DOHH2 (cell line): Measurements from ENCODE around the gene KIF26A.

ENCODE experiments used
- H3F3A ChIP-seq: fragments of 200-600 bp; sonication (generic), shearing (Covaris generic); 2 replicates; pipeline ENCODE4 v1.6.0; 2016; ENCODE audit warnings: antibody characterized with exemption, mild to moderate bottlenecking; ENCODE audit not compliant: control insufficient read depth, insufficient read depth
- H3K27ac ChIP-seq: fragments of 200-600 bp; sonication (generic); 2 replicates; pipeline ENCODE4 v1.5.1; 2014; ENCODE audit warnings: low read depth, mild to moderate bottlenecking, low read length, moderate library complexity
- H3K27me3 ChIP-seq: fragments of 200-600 bp; sonication (generic); 2 replicates; pipeline ENCODE4 v1.6.1; 2014; ENCODE audit warnings: mild to moderate bottlenecking, low read length, mixed read lengths; ENCODE audit not compliant: control insufficient read depth
- H3K36me3 ChIP-seq: fragments of 200-600 bp; sonication (generic); 2 replicates; pipeline ENCODE4 v1.6.1; 2014; ENCODE audit warnings: mild to moderate bottlenecking, low read length, moderate library complexity, mixed read lengths; ENCODE audit not compliant: control insufficient read depth
- H3K4me1 ChIP-seq: fragments of 200-600 bp; sonication (generic); 2 replicates; pipeline ENCODE4 v1.6.1; 2014; ENCODE audit warnings: mild to moderate bottlenecking, low read length, mixed read lengths; ENCODE audit not compliant: control insufficient read depth
- H3K4me2 ChIP-seq: fragments of 200-600 bp; sonication (generic); 2 replicates; pipeline ENCODE4 v1.6.0; 2014; ENCODE audit warnings: mild to moderate bottlenecking, low read length, moderate library complexity
- H3K4me3 ChIP-seq: fragments of 200-600 bp; sonication (generic); 2 replicates; pipeline ENCODE4 v1.5.1; 2014; ENCODE audit warnings: mild to moderate bottlenecking, low read length, mixed read lengths
- H3K79me2 ChIP-seq: fragments of 200-600 bp; sonication (generic); 2 replicates; pipeline ENCODE4 v1.6.1; 2014; ENCODE audit warnings: mild to moderate bottlenecking, low read length, mixed read lengths; ENCODE audit not compliant: control insufficient read depth
- H3K9me2 ChIP-seq: fragments of 200-600 bp; sonication (generic); replicated peaks from 2 replicates; pipeline ENCODE4 v1.6.1; 2014; ENCODE audit warnings: mild to moderate bottlenecking, low read length, mixed read lengths; ENCODE audit not compliant: control insufficient read depth
- H3K9me3 ChIP-seq: fragments of 200-600 bp; sonication (generic); 2 replicates; pipeline ENCODE4 v1.6.1; 2014; ENCODE audit warnings: antibody characterized with exemption, low read length, mixed read lengths; ENCODE audit not compliant: control insufficient read depth, insufficient read depth
- H4K20me1 ChIP-seq: fragments of 200-600 bp; sonication (generic); 2 replicates; pipeline ENCODE4 v1.6.0; 2014; ENCODE audit warnings: low read depth, mild to moderate bottlenecking, antibody characterized with exemption, low read length, moderate library complexity; ENCODE audit not compliant: control insufficient read depth, insufficient read depth
- EZH2phosphoT487 ChIP-seq: fragments of 200-600 bp; sonication (generic); IDR thresholded peaks from 2 replicates; pipeline ENCODE4 v1.6.1; 2017; ENCODE audit warnings: borderline replicate concordance, mild to moderate bottlenecking, antibody characterized with exemption, low read length, moderate library complexity, mixed read lengths
- TF ChIP-seq, protein P1 (sequence below): fragments of 200-600 bp; sonication (generic); IDR thresholded peaks from one replicate; pipeline ENCODE4 v1.5.1; 2014; ENCODE audit warnings: antibody characterized with exemption, mild to moderate bottlenecking, low read depth, low read length; ENCODE audit not compliant: poor library complexity, severe bottlenecking

The KIF26A gene

DNA sequence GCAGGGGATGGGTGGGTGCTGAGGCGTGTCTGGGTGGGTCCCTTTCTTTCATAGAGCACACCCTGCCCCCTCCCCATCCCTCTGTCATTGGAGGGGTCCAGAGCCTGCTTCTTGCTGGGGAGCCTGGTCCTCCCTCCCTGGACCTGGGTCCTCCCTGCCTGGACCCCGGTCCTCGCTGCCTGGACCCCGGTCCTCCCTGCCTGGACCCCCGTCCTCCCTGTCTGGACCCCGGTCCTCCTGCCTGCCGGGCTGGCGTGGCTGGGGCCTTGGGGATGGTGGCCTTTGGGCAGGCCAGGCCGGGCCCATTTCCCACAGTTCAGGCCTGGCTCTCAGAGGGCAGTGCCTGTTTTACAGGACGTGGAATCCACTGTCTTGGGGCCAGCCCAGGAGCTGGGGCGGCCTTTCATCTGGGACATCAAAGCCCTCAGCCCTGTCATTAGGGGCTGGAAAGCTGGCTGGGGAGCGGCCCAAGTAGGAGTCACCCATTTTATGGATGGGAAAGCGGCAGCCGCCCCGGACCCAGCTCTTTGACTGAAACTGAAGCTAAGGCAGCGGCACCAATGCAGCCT lies 44.6 kb downstream of the KIF26A start:
- no peaks in the 10 kb centered on the region for H3K9me2 ChIP-seq
- H3K9me3 ChIP-seq, result no peaks in the 10 kb centered on the region
- TF ChIP-seq EZH2phosphoT487, result no peak
- TF ChIP-seq, protein P1, sequence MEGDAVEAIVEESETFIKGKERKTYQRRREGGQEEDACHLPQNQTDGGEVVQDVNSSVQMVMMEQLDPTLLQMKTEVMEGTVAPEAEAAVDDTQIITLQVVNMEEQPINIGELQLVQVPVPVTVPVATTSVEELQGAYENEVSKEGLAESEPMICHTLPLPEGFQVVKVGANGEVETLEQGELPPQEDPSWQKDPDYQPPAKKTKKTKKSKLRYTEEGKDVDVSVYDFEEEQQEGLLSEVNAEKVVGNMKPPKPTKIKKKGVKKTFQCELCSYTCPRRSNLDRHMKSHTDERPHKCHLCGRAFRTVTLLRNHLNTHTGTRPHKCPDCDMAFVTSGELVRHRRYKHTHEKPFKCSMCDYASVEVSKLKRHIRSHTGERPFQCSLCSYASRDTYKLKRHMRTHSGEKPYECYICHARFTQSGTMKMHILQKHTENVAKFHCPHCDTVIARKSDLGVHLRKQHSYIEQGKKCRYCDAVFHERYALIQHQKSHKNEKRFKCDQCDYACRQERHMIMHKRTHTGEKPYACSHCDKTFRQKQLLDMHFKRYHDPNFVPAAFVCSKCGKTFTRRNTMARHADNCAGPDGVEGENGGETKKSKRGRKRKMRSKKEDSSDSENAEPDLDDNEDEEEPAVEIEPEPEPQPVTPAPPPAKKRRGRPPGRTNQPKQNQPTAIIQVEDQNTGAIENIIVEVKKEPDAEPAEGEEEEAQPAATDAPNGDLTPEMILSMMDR, result no peak
- H3K4me2 ChIP-seq, result no peak overlapping the region
- H3K27me3 ChIP-seq, result no peaks in the 10 kb centered on the region
- H3K36me3 ChIP-seq, result no peaks in the 10 kb centered on the region
- no peaks in the 10 kb centered on the region for H3K4me1 ChIP-seq
- H3K4me3 ChIP-seq, result no peak overlapping the region
- no peaks in the 10 kb centered on the region for H3F3A ChIP-seq
- no peaks in the 10 kb centered on the region for H3K79me2 ChIP-seq
- H3K27ac ChIP-seq, result no peak overlapping the region
- no peaks in the 10 kb centered on the region for H4K20me1 ChIP-seq

DNA sequence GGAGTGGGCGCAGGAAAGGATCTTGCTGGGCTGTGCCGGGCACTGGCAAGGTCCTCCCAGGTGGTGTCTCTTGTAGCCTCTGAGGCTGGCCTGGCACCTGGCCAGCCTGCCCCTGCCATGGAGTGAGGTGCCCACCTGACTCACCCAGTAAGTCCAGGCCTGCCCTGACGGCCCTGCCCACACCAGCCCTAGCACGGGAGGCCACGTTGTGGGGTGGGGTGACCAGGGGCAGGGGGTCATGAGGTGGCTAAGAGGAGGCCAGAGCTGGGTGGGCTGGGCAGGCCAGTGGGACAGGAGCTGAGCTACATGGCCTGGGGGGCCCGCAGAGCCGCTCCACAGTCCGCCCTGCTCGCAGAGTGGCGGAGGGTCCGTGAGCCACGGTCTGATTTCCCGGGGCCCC lies 45.4 kb downstream of the KIF26A start:
- no peaks in the 10 kb centered on the region for H3K9me3 ChIP-seq
- H3F3A ChIP-seq, result no peaks in the 10 kb centered on the region
- no peaks in the 10 kb centered on the region for H3K36me3 ChIP-seq
- no peak overlapping the region for H3K4me3 ChIP-seq
- no peaks in the 10 kb centered on the region for H3K4me1 ChIP-seq
- no peak overlapping the region for H3K27ac ChIP-seq
- H3K9me2 ChIP-seq, result no peaks in the 10 kb centered on the region
- no peak overlapping the region for H3K4me2 ChIP-seq
- TF ChIP-seq EZH2phosphoT487, result no peak
- TF ChIP-seq, protein P1, result no peak
- no peaks in the 10 kb centered on the region for H3K79me2 ChIP-seq
- H4K20me1 ChIP-seq, result no peaks in the 10 kb centered on the region
- H3K27me3 ChIP-seq, result no peaks in the 10 kb centered on the region

DNA sequence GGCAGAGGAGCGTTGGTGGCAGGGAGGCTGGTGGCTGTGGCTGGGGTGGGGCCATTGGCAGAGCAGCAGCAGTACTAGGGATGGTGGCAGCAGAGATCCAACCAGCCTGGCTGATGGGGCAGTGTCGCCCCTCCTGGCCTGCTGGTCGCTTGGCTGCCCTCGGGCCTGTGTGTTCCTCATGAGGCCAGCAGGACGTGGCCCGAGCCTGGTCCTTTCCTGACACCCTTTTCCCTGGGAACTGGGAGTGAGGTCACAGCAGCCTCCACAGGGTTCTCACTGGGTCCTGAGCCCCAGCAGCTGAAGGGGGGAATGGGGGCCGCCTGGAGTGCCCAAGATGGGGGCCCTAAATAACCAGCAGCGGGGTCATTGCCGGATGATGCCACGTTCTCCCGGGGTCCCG lies 46.1 kb downstream of the KIF26A start:
- Histone ChIP-seq H3K36me3 (no peaks in the 10 kb centered on the region), H3K4me1 (no peaks in the 10 kb centered on the region), H3K9me2 (no peaks in the 10 kb centered on the region), H3K9me3 (no peaks in the 10 kb centered on the region), H3K4me3 (no peak overlapping the region), H3K27me3 (no peaks in the 10 kb centered on the region), H3K4me2 (no peak overlapping the region), H3F3A (no peaks in the 10 kb centered on the region), H3K79me2 (no peaks in the 10 kb centered on the region), H3K27ac (no peak overlapping the region), H4K20me1 (no peaks in the 10 kb centered on the region)
- TF ChIP-seq EZH2phosphoT487, result no peak
- TF ChIP-seq, protein P1, result no peak

DNA sequence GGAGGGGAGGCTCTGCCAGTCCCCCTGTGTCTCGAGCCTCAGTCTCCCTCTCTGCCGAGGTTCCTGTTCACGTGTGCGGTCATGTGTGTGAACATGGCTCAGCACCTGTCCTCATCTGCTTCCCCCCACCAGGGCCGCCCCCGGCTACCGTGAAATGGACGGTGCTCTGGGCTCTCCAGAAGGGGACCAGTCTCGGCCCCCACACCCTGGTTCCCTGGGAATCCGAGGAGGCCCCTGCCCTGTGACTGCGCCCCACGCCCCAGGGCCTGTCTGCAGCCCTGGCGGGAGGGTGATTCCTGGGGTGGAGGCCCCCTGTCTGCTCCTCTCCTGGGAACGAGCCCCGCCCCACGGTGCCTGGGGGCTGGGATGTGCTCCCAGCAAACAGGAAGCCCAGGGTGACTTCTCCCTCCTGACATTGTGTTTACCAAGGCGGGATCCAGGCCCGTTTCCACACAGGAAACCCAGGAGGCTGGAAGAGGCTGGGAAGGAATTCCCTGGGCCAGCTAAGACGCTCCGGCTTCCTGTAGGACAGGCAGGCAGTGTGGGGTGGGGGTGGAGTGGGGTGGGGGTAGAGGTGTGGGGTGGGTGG lies 46.6 kb downstream of the KIF26A start:
- Histone ChIP-seq H3K9me2 (no peaks in the 10 kb centered on the region), H3K4me1 (no peaks in the 10 kb centered on the region), H3K36me3 (no peaks in the 10 kb centered on the region)

More for the DNA sequence above, 46.6 kb downstream of the KIF26A start:
- TF ChIP-seq EZH2phosphoT487, result no peak
- TF ChIP-seq, protein P1, result no peak
- Histone ChIP-seq H4K20me1 (no peaks in the 10 kb centered on the region), H3K4me2 (no peak overlapping the region), H3K27ac (no peak overlapping the region), H3K27me3 (no peaks in the 10 kb centered on the region), H3F3A (no peaks in the 10 kb centered on the region), H3K9me3 (no peaks in the 10 kb centered on the region), H3K4me3 (no peak overlapping the region), H3K79me2 (no peaks in the 10 kb centered on the region)
